MM.1S (cell line): Measurements from ENCODE around the gene RIPOR2.

ENCODE experiments used
- EZH2 ChIP-seq: fragments of 300-600 bp; sonication (generic); optimal IDR thresholded peaks from 2 replicates; pipeline ENCODE3; 2017; ENCODE audit warnings: low read depth, mild to moderate bottlenecking, antibody characterized with exemption, low read length, mixed read lengths
- EZH2phosphoT487 ChIP-seq: fragments of 300-600 bp; sonication (generic); IDR thresholded peaks from 2 replicates; pipeline ENCODE4 v1.6.1; 2018; ENCODE audit warnings: antibody characterized with exemption, low read length
- TF ChIP-seq, protein P1 (sequence below): fragments of 300-600 bp; sonication (generic); IDR thresholded peaks from 2 replicates; pipeline ENCODE4 v1.5.1; 2016; ENCODE audit warnings: antibody characterized with exemption, low read length, mixed read lengths

DNA sequence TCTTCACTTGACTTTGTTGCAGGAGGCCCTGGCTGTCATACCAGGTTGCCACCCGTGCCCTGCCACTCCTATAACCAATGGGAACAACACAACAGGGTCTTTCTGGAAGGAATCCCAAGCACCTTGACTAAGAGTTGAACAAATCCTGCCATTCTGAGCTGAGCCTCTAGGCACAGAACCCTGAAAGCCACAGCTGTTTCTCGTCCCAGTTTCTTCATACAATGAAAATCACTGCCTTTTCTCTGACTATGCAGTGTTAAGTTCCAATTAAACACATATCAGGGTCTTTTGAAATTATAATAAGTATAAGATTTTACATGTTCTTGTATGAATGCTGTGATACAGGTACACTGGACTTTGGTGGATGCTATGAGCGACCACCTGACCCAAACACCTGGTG, 54.4 kb downstream of the RIPOR2 start:
- TF ChIP-seq, protein P1, sequence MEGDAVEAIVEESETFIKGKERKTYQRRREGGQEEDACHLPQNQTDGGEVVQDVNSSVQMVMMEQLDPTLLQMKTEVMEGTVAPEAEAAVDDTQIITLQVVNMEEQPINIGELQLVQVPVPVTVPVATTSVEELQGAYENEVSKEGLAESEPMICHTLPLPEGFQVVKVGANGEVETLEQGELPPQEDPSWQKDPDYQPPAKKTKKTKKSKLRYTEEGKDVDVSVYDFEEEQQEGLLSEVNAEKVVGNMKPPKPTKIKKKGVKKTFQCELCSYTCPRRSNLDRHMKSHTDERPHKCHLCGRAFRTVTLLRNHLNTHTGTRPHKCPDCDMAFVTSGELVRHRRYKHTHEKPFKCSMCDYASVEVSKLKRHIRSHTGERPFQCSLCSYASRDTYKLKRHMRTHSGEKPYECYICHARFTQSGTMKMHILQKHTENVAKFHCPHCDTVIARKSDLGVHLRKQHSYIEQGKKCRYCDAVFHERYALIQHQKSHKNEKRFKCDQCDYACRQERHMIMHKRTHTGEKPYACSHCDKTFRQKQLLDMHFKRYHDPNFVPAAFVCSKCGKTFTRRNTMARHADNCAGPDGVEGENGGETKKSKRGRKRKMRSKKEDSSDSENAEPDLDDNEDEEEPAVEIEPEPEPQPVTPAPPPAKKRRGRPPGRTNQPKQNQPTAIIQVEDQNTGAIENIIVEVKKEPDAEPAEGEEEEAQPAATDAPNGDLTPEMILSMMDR: no peak
- TF ChIP-seq EZH2: no peak
- no peak for TF ChIP-seq EZH2phosphoT487
